HG03280 (cell line): Measurements from ENCODE around the gene ARID3A.

ENCODE experiments used
- ATAC-seq: cut with Tn5 transposase; IDR thresholded peaks from one replicate; pipeline ENCODE4 v1.9.1; 2021; ENCODE audit warnings: mild to moderate bottlenecking, moderate library complexity; ENCODE audit not compliant: unreplicated experiment

Gene ARID3A

DNA sequence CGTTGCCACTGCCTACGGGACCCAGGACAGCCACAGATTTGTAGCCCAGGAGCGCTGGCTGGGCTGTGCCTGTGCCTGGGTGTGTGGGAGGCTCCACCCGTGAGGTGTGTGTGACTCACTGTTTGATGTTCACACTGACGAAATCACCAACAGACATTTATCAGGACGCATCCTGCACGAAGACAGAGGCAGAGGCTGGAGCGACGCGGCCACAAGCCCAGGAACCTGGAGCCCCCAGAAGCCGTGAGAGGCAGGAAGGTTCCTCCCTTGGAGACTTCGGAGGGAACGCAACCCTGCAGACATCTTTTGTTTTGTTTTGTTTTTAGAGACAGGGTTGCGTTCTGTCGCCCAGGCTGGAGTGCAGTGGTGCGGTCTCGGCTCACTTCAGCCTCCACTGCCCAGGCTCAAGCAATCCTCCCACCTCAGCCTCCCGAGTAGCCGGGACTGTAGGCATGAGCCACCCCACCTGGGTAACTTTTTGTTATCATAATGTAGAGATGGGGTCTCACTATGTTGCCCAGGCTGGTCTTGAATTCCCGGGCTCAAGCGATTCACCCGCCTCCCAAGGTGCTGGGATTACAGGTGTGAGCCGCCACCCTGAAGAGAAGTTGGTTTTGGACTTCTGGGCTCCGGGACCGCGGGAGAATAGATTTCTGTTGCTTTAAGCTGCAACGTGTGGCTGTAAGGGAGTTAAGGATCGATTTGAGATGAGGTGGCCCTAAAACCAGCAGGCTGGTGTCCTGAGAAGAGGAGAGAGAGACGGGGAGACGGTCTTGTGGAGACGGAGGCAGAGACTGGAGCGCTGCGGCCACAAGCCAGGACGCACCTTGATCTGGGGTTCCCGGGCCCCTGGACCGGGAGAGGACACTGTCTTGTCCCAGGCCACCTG, 33.4 kb downstream of the ARID3A start:
- no peak for ATAC-seq

DNA sequence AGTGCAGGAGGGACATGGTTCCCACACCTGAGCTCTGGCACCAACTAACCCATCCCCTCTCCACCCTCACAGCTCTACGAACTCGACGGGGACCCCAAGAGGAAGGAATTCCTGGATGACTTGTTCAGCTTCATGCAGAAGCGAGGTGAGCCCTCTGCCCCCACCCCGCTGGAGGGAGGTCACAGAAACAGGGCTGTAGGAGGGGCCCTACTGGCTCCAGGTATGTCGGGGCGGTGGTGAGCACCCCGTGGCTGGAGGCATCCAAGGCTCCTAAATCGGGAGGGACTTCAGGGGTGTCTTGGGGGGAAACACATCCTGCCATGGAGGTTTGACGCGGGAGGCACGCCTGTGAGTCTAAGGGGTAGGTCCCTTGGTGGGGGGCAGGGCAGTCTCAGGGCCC, 34.2 kb downstream of the ARID3A start:
- no peak for ATAC-seq

DNA sequence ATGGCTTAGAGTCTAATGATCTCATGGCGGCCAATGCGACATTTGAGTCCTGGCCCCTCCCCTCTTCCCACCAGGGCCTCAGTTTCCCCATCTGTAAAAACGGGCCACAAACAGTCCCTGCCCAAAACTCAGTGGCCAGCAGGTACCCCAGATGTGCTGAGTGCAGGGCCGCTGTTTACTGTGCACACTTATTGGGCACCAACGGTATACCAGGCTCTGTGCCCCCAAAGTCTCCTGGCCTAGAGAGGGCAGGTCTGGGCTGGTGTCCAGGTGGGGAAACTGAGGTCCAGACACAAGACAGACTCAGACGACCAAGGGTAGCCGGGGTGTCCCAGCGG, 34.7 kb downstream of the ARID3A start:
- no peak for ATAC-seq

DNA sequence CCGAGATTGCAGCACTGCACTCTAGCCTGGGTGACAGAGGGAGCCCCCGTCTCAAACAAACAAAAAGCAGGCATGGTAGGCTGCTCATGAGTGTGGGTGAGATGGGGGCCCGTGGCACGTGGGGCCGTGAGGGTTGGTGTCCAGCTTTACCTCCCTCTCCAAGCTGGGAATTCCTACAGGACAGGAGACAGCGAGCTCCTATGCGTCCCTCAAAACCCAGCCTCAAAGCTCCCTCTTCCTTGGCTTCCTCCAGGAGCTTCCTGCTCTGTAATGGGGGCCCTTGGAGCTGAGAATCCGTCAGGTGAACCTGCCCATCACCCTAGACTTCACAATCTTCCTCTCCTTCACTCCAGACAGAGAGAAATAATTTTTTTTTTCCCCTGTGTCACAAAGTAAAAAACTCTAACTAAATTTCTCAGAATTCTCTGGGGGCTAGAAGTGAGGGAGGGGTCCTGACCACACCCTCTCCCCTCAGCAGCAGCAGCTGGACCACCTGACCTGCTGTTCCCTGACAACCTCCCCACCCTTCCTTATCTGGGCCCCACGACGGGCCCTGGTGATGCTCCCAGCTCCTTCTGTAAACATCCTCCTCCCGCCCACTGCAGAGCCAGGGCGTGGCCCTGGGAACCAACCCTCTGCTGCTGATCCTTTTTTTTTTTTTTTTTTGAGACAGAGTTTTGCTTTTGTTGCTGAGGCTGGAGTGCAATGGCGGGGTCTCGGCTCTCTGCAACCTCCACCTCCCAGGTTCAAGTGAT, 36.2 kb downstream of the ARID3A start:
- ATAC-seq, result no peak

DNA sequence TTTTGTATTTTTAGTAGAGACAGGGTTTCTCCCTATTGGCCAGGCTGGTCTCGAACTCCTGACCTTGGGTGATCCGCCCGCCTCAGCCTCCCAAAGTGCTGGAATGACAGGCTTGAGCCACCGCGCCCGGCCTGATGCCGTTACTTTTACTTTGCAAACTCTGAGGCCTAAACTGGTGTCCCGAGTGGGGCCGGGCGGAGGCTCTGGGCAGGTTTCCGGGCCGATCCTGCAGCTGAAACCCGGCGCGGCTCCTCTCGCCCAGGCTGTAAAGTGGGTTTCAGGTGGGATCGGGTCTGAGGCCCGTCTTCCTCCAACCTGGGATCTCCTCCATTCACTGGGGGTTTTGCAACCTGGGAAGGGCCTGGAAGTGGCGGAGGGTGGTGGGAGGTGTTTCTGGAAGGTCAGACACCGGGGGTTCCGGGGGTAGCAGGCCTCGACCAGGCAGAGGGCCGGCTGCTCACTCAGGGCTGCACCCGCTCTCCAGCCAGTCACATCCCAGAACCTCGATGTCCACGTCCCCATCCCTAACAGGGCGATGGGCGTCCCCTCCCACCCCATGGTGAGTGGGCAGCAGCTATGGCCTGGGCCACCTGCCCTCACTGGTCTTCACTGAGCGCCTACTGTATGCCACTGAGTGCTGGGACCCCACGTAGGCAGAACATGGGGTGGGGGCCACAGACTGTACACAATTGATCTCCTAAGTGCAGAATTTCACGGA, 37.0 kb downstream of the ARID3A start:
- no peak for ATAC-seq

DNA sequence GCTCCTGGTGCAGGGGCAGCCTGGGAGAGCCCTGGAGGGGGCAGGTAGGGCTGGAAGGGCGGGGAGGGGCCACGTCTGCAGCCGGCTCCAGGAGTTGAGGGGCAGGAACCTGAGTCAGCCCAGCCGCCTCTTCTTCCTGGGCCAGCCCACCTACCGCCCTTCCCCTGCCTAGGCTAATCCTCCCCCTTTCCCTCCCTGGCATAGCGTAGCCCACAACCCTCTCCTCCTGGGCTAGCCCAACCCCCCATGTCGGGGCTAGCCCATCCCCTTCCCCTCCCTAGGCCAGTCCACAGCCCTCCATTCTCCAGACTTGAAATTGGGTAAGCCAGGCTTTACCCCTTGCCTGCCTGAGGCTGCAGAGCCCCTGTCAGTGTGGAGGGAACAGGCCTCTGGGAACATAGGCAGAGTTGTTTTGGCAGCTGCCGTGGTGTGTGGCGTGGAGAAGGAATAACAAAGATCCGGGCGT, 37.7 kb downstream of the ARID3A start:
- ATAC-seq, result no peak

DNA sequence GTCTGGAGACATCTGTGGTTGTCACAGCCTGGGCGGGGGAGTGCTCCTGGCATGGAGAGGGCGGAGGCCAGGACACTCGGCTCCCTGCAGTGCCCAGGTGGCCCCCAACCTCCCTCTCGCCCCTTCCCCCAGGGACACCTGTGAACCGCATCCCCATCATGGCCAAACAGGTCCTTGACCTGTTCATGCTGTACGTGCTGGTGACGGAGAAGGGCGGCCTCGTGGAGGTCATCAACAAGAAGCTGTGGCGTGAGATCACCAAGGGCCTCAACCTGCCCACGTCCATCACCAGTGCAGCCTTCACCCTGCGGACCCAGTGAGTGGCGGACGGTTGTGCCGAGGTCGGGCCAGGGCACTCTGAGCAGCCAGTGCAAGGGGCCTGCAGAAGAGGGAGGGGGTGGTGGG, 38.3 kb downstream of the ARID3A start:
- no peak for ATAC-seq

DNA sequence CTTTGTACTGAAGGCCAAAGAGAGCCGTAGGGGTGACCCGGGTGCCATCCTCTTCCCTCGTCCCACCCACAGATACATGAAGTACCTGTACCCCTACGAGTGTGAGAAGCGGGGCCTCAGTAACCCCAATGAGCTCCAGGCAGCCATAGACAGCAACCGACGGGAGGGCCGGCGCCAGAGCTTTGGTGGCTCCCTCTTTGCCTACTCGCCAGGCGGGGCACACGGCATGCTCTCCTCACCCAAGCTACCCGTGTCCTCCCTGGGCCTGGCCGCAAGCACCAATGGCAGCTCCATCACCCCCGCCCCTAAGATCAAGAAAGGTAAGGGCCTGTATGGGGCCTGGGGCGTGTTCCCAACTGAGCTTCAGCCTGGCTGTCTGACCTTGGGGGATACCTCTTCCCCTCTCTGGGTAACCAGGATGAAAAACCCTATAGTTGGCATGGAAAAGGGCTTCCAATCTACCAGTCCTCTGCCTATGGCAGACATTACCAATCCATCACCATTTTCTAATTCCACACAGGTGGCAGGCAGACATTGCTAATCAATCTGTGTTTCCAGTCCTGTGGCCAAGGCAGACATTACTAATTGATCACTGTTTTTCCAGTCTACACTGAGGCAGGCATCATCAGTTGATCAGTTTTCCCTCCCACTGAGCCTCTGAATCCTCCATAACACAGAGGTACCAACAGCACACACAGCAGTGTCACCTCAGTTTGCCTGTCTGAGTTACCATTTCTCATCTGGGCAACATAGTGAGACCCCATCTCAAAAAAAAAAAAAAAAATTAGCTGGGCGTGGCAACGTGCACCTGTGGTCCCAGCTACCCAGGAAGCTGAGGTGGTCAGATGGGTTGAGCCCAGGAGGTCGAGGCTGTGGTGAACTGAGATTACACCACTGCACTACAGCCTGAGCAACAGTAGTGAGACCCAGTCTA, 39.2 kb downstream of the ARID3A start:
- no peak for ATAC-seq

DNA sequence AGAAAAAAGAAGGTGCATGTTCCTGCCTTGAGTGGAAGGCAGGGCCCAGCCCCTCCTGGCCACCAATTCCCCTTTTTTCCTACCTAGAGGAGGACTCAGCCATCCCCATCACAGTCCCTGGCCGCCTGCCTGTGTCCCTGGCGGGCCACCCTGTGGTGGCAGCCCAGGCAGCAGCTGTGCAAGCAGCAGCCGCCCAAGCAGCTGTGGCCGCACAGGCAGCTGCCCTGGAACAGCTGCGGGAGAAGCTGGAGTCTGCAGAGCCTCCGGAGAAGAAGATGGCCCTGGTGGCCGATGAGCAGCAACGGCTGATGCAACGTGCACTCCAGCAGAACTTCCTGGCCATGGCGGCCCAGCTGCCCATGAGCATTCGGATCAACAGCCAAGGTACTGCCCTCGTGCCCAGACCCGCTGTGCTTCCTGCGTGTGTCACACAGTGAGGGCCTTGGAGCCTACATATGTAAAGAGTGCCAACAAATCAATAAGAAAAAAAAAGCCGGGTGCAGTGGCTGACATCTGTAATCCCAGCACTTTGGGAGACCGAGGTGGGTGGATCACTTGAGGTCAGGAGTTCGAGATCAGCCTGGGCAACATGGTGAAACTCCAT, 40.8 kb downstream of the ARID3A start:
- ATAC-seq, result no peak

DNA sequence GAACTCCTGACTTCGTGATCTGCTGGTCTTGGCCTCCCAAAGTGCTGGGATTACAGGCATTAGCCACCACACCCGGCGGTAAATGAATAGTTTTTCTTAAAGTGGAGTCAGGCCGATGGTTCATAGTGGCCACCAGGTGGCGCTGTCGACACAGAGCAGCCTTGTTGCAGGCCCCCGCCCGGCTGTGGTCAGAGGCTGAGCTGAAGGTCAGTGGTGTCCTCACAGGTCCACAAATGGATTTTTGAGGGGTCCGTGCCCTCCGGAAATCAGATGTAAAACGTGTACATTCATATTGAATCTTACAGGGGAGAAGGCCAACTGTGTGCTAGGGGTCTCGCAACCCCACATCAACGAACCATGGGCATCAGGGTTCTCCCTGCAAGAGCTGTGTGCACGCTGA, 44.9 kb downstream of the ARID3A start:
- ATAC-seq, result no peak

DNA sequence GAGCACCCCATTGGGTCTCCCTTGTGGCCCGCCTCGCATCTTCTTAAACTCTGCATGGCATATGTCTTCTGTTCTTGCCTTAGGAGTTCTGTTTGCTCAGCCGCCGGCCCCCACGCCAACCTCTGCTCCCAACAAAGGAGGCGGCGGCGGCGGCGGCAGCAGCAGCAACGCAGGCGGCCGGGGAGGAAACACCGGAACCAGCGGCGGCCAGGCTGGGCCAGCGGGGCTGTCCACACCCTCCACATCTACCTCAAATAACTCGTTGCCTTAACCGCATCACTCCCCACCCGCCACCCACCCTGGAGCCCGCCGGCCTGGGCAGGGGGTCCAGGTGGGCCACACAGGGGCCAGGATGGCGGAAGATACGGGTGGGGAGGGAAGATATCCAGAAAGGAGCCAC, 46.0 kb downstream of the ARID3A start:
- no peak for ATAC-seq

DNA sequence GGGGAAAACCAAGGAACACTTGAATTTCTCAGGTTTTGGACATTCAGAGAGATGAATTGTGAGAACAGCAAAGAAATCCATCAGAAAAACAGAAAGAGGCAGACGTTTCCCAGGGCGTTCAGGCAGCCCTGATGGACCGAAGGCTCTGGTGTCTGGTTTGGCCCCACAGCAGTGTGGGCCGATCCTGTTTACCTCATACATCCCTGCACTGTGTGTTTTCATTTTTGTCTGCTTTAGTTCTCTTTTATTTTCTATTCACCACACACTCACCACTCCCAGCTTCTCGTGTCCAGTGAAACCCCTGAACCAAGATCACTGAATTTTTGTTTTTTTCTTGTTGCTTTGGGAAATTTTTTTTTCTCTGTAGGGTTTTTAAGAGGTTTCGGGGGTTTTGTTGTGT, 46.4 kb downstream of the ARID3A start:
- no peak for ATAC-seq

DNA sequence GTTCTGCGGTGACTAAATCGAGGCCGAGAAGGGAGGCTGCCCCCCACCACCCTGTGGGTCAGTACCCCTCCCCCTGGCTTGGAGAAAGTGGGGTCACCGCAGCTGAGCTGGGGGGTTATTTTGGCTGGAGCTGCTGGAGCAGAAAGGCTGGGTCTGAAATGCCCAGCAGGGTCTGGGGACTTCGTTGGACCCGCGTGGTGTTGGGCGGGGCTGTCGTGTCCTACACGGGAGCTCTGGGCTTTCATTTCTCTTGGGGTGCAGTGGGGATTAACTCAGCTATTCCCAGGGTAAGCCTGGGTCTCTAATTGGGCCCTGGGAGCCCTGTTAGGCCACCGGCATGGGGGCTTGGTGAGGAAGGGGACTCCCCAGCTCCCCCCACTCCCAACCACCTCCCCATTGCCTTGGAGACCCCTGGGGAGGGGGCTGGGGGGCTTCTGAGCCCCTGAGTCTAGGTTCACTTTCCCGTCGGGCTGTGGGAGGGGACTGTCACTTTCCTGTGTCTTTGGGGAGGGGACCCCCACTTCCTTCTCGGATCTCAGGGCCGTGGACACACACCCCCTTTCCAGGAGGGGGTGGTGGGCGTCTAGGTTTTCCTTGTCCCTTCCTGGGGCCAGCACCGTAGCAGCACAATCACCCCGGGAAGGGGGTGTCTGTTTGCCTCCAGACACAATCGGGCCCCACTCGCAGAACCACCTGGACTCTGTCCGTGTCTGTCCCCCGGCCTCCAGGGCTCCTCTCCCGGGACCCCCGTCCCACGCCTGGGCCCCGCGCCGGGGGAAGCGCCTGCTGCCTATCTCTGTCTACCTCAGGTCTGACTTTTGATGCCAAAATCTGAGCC, 48.1 kb downstream of the ARID3A start:
- ATAC-seq, result no peak

DNA sequence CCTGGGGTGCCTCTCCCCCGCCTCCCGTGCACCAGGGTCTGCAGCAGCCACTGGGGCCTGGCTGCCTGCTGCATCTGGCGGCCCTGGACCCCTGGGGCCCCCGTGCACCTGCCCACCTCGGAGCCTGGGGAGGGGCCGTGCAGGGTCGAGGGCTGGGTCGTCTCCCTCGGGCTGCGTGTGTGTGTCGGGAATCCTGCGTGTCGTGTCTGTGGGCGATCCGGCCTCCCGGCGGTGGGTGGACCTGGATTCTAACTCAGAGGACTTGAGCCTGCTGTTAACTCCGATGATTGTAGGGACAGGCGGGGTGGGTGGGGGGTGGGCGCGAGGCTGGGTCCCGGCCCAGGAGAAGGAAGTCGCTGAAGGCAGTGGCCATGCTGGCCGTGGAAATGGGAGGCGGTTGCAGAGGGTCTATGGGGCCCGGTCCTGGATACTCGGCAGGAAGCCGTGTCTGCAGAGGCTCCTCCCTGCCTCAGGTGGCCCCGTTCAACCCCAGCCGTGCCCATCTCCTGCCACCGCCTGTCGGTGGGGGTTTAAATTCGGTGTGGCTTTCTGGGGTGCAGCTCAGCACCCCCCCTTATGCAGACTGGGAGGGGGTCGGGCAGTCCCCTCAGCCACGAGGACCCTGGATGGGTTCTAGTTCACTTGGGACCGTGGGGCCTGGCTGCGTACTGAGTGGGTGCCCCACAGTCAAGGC, 48.9 kb downstream of the ARID3A start:
- ATAC-seq, result no peak

DNA sequence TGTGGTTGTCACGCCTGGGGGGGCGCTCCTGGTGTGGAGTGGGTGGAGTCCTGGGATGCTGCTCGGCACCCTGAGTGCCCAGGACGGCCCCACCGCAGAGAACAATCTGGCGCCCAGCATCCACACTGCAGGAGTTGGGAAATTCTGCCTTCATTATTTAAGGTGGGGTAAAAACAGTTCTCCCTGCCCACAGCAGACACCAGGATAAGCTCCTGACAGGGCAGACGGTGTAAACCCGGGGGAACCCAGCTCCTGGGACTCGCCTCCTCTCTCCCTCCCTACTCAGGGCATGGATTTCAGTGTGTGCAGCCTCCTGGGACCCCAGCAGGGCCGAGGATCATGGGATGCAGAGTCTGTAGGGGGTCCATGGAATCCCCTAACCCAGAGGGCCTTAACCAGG, 50.6 kb downstream of the ARID3A start:
- no peak for ATAC-seq

DNA sequence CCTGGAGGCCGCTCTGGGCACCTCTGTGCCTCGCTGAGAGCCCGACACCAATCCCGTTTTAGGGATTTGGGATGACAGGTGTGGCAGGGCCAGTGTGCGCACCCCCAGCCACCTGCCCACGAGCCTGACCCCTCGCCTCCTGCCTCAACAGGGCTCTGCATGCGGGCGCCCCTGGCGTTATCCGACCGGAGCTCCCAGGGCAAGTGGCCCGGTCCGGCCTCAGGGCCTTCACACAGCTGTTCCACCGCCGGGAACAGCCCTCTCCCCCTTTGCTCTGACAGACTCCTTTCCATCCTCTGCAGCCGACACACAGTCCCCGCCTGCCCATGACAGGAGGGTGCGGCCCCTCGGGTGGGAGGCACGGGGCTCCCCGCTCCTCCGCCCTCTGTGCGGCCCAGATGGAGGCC, 51.2 kb downstream of the ARID3A start:
- no peak for ATAC-seq

DNA sequence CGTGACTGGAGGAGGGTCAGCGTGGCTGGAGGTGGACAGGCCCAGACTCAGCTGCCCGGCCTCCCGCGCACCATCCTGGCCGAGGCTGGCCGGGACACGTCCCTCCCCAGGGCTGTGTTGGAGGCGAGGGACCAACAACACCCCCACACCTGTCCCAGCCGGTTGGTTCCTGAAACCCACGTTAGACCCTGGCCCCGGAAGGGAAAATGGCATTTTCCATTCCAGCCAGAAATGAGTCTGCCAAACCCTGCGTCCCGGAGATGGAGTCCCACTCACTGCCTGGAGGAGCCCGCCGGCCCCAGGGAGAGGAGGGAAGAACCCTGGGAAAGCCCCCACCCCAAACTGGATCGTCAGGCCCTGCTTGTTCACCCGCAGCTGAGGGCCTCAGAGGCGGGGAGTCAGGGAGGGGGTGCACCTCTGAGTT, 53.5 kb downstream of the ARID3A start:
- ATAC-seq, result no peak

DNA sequence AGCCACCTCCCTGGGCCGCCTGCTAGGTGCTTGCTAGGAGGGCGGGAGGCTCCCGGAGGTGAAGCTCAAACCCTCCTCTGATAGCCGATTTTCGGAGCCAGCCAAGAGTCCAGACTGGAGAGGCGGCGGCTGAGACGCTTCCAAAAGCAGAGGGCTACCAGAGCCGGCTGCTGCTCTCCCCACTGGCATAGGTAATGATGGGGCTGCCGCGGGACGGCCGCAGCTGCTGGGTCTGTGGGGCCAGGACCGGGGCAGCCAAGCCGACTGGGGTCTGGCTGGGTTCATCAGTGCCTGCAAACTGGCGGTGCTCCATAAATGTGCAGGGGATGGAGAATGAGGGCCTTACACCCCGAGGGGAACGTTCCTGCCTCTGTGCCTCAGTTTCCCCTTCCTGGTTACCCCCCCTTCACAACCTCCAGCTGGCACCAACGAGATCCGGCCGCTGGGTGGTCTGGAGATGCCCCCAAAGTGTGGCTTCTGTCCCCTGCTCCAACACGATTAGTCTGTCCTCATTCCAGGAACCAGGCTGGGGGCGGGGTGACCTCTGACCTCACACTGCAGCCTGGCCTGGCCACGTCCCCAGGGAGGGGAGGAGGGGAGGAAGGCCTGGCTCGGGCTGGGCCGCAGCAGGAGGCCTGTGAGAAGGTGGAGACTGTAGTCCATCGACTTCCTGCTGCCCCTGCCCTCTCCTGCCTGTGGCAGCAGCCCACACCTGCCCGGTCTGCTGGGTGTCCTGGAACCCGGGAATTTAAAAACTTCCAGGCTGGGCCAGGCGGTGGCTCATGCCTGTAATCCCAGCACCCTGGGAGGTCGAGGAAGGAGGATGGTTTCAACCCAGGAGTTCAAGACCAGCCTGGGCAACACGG, 54.5 kb downstream of the ARID3A start:
- ATAC-seq, result no peak
